ENCODE data around the gene ZFAND3.
A peak's percentile ranks its signal among the peaks of the same experiment; 100 is the strongest.
"Not testable (repeated sequence)": the region's sequence is repeated elsewhere in the genome, so short reads cannot be mapped to it uniquely, and the experiment has no call there.

The ZFAND3 gene

DNA sequence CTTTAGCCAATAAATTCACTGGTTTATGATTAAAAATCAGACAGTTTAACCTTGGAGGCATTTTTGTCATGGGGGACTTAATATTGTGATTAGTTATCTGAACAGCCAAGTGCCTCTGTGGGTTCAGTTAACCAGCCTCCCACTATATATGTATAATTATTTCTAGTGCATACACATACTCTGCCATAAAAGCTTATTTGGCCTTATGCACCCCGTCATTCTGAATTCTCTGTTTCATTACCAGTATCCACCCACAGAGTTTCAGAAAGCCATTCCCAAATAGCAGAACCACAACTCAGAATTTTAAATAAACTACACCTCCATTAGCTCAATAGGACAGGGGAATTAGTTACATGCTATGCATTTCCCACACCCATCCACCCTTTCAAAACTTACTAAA is 279.7 kb downstream of the ZFAND3 start:
- DNase-seq: no peak

GRCh38 chr6:38100380-38100779 is 280.9 kb downstream of the ZFAND3 start:
- no peak for DNase-seq

- no peak for DNase-seq
These were observed 284.4 kb downstream of the ZFAND3 start for GRCh38 chr6:38103921-38104320.

DNA sequence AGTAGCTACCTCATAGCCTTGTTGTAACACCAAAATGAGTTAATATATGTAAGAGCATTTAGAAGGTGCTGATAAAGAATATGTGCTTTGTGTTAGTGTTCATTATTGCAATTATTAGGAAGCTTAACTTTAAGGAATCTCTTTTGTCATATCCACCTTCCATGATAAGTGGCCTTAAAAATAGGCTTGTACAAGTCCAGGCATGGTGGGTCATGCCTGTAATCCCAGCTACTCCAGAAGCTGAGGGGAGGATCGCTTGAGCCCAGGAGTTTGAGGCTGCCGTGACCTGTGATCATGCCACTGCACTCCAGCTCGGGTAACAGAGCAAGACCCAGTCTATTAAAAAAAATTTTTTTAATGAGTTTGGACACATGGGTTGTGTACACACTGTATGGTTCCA is 285.5 kb downstream of the ZFAND3 start:
- DNase-seq: no peak

- DNase-seq: no peak
These were observed 287.5 kb downstream of the ZFAND3 start for GRCh38 chr6:38107073-38107472.

- peak; percentile 83 for DNase-seq
These were observed 291.0 kb downstream of the ZFAND3 start for GRCh38 chr6:38110481-38110971.

DNA sequence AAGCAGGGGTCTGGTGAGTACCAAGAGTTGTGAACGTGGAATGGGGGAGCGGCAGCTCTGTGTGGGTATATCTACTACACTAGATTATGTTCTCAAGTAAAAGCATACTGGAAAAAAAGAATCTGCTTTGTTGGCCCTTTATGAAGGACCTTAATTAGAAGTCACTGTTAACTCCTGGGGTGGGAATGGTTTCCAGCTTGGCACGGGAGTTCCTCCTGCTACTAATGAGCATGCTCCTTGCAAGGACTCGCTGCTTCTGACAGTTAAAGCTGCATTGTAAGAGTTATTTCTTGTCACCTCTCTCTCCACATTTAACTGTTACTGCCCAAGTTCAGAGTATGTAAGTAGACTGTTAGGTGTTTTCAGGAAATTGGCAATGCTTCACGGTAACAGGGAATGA is 292.7 kb downstream of the ZFAND3 start:
- no peak for DNase-seq

- peak; percentile 64 for DNase-seq
These were observed 294.5 kb downstream of the ZFAND3 start for GRCh38 chr6:38113825-38114576.

DNA sequence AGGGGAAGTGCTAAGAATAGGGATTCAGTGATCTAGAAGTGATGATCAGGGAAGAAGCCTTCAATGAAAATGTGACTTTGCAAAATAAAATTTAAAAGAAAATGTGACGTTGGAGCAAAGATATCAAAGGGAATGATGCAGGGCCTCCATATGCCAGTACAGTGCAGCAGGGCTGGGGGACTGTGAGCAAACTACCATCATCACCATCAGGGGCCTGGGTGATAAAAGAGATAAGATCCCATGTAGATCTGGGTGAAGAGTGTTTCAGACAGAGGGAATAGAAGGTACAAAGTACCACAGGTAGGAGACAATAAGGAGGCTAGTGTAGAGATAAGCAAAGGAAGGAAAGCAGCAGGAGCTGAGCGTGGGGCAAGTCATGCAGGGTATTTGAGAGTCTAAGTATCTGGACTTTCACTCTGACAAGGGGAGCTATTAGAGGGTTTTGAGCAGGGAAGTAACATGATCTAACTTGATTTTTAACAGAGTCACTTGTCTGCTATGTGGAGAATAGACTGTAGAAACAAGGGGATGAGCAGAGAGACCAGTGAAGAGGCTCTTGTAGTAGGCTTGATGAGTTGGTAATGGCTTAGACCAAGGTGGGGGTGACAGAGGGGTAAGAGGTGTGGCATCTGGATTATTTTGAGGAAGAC is 295.6 kb downstream of the ZFAND3 start:
- DNase-seq: peak; percentile 32

DNA sequence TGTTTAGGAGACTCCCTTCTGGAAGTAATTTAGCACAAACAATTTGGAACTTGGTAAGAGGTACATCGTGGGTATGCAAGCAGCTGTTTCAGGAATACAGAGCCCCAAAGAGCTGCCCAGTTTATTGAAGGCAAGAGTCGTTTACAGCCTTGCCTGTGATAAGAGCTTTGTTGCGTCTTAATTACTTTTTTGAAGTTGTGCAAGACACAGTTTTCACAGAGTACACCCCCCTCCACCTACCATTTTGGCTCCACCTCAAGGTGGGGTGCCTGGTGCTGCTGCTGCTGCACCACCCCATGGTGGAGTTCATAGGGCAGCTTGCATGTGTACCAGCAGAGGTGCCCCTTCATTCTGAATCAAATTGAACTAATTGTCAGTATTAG is 296.1 kb downstream of the ZFAND3 start:
- no peak for DNase-seq

DNA sequence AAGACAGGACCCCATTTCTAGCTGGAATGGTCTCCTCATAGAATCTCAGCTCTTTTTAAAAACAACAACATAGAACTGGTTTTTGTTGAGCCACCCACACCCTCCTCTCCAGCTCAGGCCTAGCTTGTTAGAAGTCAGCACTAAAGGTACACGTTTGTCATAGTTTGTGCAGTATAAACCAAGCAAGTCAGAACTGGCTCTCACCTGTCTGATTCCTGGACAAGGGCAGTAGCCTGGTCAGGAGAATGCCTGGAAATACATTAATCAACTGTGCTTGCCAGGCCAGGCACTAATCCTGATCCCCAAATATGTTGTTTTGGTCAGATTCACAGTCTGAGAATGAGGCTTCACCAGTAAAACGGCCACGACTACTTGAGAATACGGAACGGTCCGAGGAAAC is 296.7 kb downstream of the ZFAND3 start:
- DNase-seq: no peak

DNA sequence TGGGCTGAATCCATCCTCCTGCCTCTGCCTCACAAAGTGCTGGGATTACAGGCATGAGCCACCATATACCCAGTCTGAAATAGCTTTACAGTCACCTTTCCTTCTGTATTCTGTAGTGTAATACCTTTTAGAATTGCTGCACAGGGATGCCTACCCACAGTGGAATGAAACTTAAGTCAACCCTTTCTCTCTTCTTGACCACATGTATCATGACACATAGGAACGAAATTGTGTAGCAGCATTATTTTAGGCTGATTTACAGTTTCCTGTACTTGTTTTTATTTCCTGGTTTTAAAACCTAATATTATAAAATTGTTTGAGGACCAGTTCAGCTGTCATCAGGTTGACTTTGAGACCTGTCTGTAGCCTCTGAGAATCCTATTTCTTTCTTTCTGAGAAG is 297.8 kb downstream of the ZFAND3 start:
- no peak for DNase-seq

DNA sequence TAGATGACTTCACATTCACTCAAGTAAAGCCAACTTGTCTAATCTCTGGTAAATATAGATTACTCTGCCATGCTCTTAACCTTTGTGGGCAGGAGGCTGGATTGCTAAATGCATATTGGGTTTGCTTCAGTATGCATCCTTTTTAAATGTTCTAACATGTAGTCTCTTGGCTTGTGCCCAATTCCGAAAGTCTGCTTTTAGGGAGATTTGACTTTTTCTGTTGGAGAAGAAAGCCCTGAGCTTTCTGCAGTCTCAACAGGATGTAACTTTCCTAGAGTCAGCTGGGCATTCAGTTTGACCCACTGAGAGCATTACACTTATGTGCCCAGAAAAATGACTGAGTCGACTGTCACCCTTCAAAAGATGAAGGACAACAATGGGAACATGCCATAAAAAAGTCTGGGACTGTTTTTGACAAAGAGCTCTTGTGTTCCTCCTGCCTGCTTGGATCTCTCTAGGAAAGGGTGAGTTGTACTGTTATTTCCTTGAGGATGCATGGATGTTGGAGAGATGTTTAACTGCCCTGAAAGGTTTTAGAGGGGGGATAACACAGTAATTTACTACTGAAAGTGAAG is 299.4 kb downstream of the ZFAND3 start:
- no peak for DNase-seq

DNA sequence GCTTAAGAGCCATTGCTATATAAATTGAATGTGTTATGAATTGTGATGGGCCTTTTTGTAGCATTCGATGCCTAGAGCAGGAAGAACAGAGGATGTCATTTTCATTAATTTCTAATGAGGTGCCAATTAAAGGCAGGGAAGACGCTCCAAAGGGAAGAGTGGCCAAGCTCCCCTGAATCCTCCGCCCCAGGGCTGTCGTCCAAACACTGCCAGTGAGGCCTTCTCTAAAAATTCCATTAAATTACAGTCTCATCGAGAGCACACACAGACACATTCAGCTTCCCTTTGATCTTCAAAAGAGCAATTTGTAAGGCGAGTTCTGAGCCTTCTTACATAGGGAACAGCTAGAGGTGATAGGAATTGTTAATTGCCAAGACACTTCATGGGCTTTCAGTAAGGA is 300.0 kb downstream of the ZFAND3 start:
- no peak for DNase-seq

DNA sequence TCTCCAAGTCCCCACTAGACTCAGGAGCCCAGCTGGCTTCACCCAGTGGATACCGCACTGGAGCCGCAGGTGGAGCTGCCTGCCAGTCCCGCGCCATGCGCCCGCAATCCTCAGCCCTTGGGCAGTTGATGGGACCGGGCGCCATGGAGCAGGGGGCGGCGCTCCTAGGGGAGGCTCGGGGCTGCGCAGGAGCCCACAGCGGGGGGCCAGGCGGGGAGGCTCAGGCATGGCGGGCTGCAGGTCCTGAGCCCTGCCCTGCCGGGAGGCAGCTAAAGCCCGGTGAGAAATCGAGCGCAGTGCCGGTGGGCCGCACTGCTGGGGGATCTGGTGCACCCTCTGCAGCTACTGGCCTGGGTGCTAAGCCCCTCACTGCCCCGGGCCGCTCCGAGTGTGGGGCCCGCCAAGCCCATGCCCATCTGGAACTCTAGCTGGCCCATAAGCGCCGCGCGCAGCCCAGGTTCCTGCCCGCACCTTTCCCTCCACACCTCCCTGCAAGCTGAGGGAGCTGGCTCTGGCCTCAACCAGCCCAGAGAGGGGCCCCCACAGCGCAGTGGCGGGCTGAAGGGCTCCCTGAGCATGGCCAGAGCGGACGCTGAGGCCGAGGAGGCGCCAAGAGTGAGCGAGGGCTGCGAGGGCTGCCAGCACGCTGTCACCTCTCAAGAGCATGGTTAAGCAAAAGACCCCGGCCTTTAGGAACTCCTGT is 304.8 kb downstream of the ZFAND3 start:
- not testable (repeated sequence) for DNase-seq

DNA sequence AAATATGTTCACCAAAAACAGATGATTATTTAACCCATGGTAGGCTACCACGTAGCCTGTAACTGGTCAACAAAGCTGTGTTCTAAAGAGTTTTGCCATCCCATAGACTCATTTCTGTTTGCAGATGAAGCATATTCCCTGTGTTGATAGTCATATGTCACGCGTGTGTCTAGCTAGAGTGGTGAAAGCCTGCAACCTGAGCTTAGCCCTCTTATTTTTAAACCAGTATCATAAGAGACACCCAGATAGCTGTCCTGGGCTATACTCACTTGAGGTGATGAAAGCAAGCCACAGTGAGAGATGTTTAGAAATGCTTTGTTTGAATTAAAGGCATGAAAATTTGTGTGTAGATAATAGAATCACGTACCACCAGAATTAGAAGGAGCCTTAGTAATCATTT is 307.8 kb downstream of the ZFAND3 start:
- DNase-seq: no peak

GRCh38 chr6:38131527-38131965 is 312.0 kb downstream of the ZFAND3 start:
- DNase-seq: no peak

DNA sequence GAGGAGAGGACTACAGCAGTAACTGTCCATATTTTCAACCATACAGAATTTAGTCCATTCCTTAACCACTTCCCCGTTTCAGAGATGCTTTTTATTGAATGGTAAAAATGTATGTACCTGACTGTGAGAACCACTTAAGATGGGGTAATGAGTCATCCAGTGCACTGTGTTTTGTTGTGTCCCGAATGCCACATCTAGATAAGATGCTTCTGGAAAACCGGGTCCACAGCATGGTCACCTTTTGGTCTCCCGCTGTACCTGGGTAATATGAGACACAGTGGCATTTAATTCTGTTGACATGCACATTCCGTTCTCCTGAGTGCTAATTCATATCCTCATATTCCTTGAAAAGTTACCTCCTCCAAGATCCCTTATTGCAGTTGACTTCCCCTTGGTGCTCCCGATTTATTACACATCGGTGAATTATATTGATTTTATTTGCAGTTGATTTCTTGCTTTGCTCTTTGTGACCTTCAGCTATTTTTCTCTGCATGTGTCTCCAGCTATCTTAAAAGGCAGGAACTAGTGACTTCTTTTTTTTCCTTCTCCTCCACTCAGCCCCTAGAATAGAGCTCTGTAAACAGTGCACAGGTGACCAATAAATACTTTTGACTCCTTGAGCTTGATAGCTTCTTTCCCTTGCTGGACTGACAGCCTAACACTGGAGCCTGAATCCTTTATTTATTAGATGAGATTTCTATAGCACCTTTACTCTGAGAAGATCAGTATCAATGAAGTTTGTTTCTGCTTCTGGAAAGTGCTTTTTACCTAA is 314.6 kb downstream of the ZFAND3 start:
- peak; percentile 27 for DNase-seq

GRCh38 chr6:38134704-38135088 is 315.2 kb downstream of the ZFAND3 start:
- peak; percentile 46 for DNase-seq

DNA sequence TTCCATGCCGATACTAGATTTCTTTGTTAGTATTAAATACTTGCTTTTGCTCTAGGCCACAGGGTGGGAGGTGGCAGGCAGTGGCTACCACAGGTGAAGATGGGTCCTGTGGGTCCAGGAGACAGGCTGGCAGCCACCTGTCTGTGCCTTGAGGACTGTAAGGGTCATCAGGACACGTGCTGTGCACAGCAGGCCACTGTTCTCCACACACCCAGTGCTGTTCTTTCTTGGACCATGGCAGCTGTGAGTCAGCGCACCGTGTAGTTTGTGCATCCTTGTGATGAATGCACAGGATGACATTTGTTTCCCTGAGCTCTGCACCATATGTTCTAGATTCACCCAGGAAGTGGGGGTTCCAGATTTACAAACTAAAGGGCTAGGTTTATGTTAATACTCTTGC is 317.0 kb downstream of the ZFAND3 start:
- no peak for DNase-seq

- no peak for DNase-seq
These were observed 318.2 kb downstream of the ZFAND3 start for GRCh38 chr6:38137608-38138265.

DNA sequence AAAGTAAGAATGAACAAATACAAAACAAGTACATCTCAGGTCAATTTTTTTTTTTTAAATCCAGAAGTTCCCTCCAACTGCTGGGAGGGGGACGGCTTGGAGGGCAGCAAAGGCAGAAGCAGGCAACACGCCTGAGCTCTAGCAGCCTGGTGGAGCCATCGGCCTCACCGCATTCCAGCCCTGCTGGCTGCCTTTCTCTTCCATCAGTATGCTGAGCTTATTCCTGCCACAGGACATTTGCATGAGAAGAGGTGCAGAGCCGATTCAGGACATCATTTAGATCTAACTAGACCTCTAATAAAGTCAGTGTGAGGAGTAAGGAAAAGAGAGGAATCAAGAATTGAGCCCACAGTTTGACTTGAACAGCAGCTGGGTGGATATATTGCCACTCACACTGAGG is 318.8 kb downstream of the ZFAND3 start:
- no peak for DNase-seq
